ENCODE measurements around the gene EPHA2.

Gene EPHA2

GRCh38 chr1:16134906-16135305 is 21.0 kb downstream of the EPHA2 start:
- DNase-seq (ENCODE audit: low spot score) = no peak

- DNase-seq (ENCODE audit: low spot score) = no peak
These were observed 21.6 kb downstream of the EPHA2 start for GRCh38 chr1:16134066-16134801.

- no peak for DNase-seq (ENCODE audit: low spot score)
These were observed 22.6 kb downstream of the EPHA2 start for GRCh38 chr1:16133007-16133961.

- DNase-seq (ENCODE audit: low spot score) = no peak
These were observed 23.5 kb downstream of the EPHA2 start for GRCh38 chr1:16132325-16132785.

- no peak for DNase-seq (ENCODE audit: low spot score)
These were observed 24.1 kb downstream of the EPHA2 start for GRCh38 chr1:16131636-16132324.

- no peak for DNase-seq (ENCODE audit: low spot score)
These were observed 25.0 kb downstream of the EPHA2 start for GRCh38 chr1:16130827-16131226.

GRCh38 chr1:16129921-16130543 is 25.8 kb downstream of the EPHA2 start:
- DNase-seq (ENCODE audit: low spot score) = no peak

GRCh38 chr1:16129316-16129715 is 26.6 kb downstream of the EPHA2 start:
- DNase-seq (ENCODE audit: low spot score) = no peak

- no peak for DNase-seq (ENCODE audit: low spot score)
These were observed 27.5 kb downstream of the EPHA2 start for GRCh38 chr1:16128338-16128741.

GRCh38 chr1:16127676-16128337 is 28.1 kb downstream of the EPHA2 start:
- DNase-seq (ENCODE audit: low spot score) = no peak

- DNase-seq (ENCODE audit: low spot score) = no peak
These were observed 28.9 kb downstream of the EPHA2 start for GRCh38 chr1:16126743-16127515.

- no peak for DNase-seq (ENCODE audit: low spot score)
These were observed 29.7 kb downstream of the EPHA2 start for GRCh38 chr1:16126160-16126559.

- DNase-seq (ENCODE audit: low spot score) = no peak
These were observed 30.4 kb downstream of the EPHA2 start for GRCh38 chr1:16125483-16125882.

- DNase-seq (ENCODE audit: low spot score) = no peak
These were observed 30.8 kb downstream of the EPHA2 start for GRCh38 chr1:16125088-16125470.

- DNase-seq (ENCODE audit: low spot score) = no peak
These were observed 31.3 kb downstream of the EPHA2 start for GRCh38 chr1:16124377-16125087.

- peak; percentile 87 for DNase-seq (ENCODE audit: low spot score)
These were observed 33.0 kb downstream of the EPHA2 start for GRCh38 chr1:16122916-16123315.

- peak; percentile 52 for DNase-seq (ENCODE audit: low spot score)
These were observed 33.5 kb downstream of the EPHA2 start for GRCh38 chr1:16122350-16122881.

GRCh38 chr1:16120940-16121410 is 34.9 kb downstream of the EPHA2 start:
- DNase-seq (ENCODE audit: low spot score) = no peak

GRCh38 chr1:16120407-16120806 is 35.5 kb downstream of the EPHA2 start:
- no peak for DNase-seq (ENCODE audit: low spot score)

- DNase-seq (ENCODE audit: low spot score) = no peak
These were observed 35.9 kb downstream of the EPHA2 start for GRCh38 chr1:16119926-16120325.

All from AG08395 (cell line).